K562 (cell line): ENCODE measurements around the gene PGP. TPM values are rescaled to one million over a fixed set of nuclear protein-coding genes. Genes with fewer than 3 reads are reported as not detected.

Experiments
- CEBPB ChIP-seq: fragments of 450-650 bp; IDR thresholded peaks from 2 replicates; pipeline ENCODE4 v1.6.1; 2016; ENCODE audit warnings: missing genetic modification characterization, missing compliant biosample characterization
- GABPA ChIP-seq: fragments of 200-800 bp; sonication (Bioruptor generic); conservative IDR thresholded peaks from 2 replicates; pipeline ENCODE4 v1.6.1; 2016; ENCODE audit warnings: low read depth, missing genetic modification characterization, missing compliant biosample characterization
- HMGXB4 ChIP-seq: sonication (generic); formaldehyde crosslinking; IDR thresholded peaks from 2 replicates; pipeline ENCODE4 v1.8.1; 2023; ENCODE audit warnings: mild to moderate bottlenecking, missing genetic modification reagents
- RBBP5 ChIP-seq: fragments of 200-600 bp; sonication (generic); IDR thresholded peaks from 2 replicates; pipeline ENCODE4 v1.6.1; 2012; ENCODE audit warnings: borderline replicate concordance, mild to moderate bottlenecking, low read length, control low read depth, inconsistent platforms; ENCODE audit not compliant: insufficient read depth, poor library complexity, severe bottlenecking
- ZBTB49 ChIP-seq: sonication (generic); formaldehyde crosslinking; IDR thresholded peaks from 2 replicates; pipeline ENCODE4 v1.8.0; 2022; ENCODE audit warnings: missing genetic modification reagents, mild to moderate bottlenecking, borderline replicate concordance
- ZFX ChIP-seq: sonication (generic); formaldehyde crosslinking; IDR thresholded peaks from 2 replicates; pipeline ENCODE4 v1.8.0; 2022; ENCODE audit warnings: mild to moderate bottlenecking, missing genetic modification reagents, moderate library complexity
- polyA plus RNA-seq, 8 experiments: library from polyadenylated mRNA; depleted of rRNA in 4 of 8; stranded (reverse) in 5 of 8; unstranded in 3 of 8; fragments of >200 nt; fragmentation: Nextera tagmentation in 2 of 8; fragmentation: Illumina TruSeq in 1 of 8; extraction: Ambion mirVana in 2 of 8; extraction: Trizol in 1 of 8; gene quantifications; 2 replicates each; pipeline versions ENCODE4 v1.2.1 to v1.2.3, GENCODE V29; 2011 to 2014; ENCODE audit warnings: inconsistent platforms in 1 of 8, missing spikeins in 1 of 8
- total RNA-seq, 7 experiments: library from RNA; depleted of rRNA in 6 of 7; stranded (reverse); fragments of >200 nt in 6 of 7; fragmentation: Illumina TruSeq in 2 of 7; extraction: Trizol in 2 of 7; gene quantifications; 2 replicates each; pipeline versions ENCODE4 v1.2.1 to v1.2.3, GENCODE V29; 2011 to 2021; ENCODE audit warnings: low replicate concordance in 1 of 7
- TF ChIP-seq, protein P1 (sequence below): fragments of 200-800 bp; sonication (Bioruptor generic); IDR thresholded peaks from 2 replicates; pipeline ENCODE4 v1.6.1; 2016; ENCODE audit warnings: missing genetic modification characterization, missing compliant biosample characterization
- TF ChIP-seq, protein P2 (sequence below): sonication (generic); formaldehyde crosslinking; IDR thresholded peaks from 2 replicates; pipeline ENCODE4 v1.8.0; 2022; ENCODE audit warnings: mild to moderate bottlenecking, missing genetic modification reagents
- TF ChIP-seq, protein P3 (sequence below): conservative IDR thresholded peaks from 2 replicates; pipeline ENCODE4 v1.6.1; 2011; ENCODE audit warnings: low read depth, mild to moderate bottlenecking, low read length; ENCODE audit not compliant: control insufficient read depth

The PGP gene
- total and polyA plus RNA-seq, 9 of the 15 experiments (the other 6 are each of a cell fraction or from before 2014, with no cell fraction given): 1.1 to 57.6 (median 19.6) TPM

- TF ChIP-seq HMGXB4 (CRISPR knock-in tag) (peak; percentile 74; the same call in 1 of the 2 replicates), CEBPB (tag) (no peak), ZFX (peak; percentile 98), RBBP5 (peak; percentile 89), ZBTB49 (peak; percentile 75; the same call in 1 of the 2 replicates), GABPA (tag) (peak; percentile 63)
- TF ChIP-seq, protein P1, sequence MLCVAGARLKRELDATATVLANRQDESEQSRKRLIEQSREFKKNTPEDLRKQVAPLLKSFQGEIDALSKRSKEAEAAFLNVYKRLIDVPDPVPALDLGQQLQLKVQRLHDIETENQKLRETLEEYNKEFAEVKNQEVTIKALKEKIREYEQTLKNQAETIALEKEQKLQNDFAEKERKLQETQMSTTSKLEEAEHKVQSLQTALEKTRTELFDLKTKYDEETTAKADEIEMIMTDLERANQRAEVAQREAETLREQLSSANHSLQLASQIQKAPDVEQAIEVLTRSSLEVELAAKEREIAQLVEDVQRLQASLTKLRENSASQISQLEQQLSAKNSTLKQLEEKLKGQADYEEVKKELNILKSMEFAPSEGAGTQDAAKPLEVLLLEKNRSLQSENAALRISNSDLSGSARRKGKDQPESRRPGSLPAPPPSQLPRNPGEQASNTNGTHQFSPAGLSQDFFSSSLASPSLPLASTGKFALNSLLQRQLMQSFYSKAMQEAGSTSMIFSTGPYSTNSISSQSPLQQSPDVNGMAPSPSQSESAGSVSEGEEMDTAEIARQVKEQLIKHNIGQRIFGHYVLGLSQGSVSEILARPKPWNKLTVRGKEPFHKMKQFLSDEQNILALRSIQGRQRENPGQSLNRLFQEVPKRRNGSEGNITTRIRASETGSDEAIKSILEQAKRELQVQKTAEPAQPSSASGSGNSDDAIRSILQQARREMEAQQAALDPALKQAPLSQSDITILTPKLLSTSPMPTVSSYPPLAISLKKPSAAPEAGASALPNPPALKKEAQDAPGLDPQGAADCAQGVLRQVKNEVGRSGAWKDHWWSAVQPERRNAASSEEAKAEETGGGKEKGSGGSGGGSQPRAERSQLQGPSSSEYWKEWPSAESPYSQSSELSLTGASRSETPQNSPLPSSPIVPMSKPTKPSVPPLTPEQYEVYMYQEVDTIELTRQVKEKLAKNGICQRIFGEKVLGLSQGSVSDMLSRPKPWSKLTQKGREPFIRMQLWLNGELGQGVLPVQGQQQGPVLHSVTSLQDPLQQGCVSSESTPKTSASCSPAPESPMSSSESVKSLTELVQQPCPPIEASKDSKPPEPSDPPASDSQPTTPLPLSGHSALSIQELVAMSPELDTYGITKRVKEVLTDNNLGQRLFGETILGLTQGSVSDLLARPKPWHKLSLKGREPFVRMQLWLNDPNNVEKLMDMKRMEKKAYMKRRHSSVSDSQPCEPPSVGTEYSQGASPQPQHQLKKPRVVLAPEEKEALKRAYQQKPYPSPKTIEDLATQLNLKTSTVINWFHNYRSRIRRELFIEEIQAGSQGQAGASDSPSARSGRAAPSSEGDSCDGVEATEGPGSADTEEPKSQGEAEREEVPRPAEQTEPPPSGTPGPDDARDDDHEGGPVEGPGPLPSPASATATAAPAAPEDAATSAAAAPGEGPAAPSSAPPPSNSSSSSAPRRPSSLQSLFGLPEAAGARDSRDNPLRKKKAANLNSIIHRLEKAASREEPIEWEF (CRISPR knock-in tag): no peak
- TF ChIP-seq, protein P2, sequence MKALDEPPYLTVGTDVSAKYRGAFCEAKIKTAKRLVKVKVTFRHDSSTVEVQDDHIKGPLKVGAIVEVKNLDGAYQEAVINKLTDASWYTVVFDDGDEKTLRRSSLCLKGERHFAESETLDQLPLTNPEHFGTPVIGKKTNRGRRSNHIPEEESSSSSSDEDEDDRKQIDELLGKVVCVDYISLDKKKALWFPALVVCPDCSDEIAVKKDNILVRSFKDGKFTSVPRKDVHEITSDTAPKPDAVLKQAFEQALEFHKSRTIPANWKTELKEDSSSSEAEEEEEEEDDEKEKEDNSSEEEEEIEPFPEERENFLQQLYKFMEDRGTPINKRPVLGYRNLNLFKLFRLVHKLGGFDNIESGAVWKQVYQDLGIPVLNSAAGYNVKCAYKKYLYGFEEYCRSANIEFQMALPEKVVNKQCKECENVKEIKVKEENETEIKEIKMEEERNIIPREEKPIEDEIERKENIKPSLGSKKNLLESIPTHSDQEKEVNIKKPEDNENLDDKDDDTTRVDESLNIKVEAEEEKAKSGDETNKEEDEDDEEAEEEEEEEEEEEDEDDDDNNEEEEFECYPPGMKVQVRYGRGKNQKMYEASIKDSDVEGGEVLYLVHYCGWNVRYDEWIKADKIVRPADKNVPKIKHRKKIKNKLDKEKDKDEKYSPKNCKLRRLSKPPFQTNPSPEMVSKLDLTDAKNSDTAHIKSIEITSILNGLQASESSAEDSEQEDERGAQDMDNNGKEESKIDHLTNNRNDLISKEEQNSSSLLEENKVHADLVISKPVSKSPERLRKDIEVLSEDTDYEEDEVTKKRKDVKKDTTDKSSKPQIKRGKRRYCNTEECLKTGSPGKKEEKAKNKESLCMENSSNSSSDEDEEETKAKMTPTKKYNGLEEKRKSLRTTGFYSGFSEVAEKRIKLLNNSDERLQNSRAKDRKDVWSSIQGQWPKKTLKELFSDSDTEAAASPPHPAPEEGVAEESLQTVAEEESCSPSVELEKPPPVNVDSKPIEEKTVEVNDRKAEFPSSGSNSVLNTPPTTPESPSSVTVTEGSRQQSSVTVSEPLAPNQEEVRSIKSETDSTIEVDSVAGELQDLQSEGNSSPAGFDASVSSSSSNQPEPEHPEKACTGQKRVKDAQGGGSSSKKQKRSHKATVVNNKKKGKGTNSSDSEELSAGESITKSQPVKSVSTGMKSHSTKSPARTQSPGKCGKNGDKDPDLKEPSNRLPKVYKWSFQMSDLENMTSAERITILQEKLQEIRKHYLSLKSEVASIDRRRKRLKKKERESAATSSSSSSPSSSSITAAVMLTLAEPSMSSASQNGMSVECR (CRISPR knock-in tag): peak; percentile 72; the same call in 1 of the 2 replicates
- TF ChIP-seq, protein P3, sequence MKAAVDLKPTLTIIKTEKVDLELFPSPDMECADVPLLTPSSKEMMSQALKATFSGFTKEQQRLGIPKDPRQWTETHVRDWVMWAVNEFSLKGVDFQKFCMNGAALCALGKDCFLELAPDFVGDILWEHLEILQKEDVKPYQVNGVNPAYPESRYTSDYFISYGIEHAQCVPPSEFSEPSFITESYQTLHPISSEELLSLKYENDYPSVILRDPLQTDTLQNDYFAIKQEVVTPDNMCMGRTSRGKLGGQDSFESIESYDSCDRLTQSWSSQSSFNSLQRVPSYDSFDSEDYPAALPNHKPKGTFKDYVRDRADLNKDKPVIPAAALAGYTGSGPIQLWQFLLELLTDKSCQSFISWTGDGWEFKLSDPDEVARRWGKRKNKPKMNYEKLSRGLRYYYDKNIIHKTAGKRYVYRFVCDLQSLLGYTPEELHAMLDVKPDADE: peak; percentile 64
Observed at GRCh38 chr16:2205104-2205966, 9.3 kb downstream of the PGP start, which contains the start of gene MLST8 (continued).
